GM21737 (cell line): Measurements from ENCODE around the gene CGB7.
"Not testable (repeated sequence)": the region's sequence is repeated elsewhere in the genome, so short reads cannot be mapped to it uniquely, and the experiment has no call there.

Experiments
- ATAC-seq: cut with Tn5 transposase; IDR thresholded peaks from one replicate; pipeline ENCODE4 v1.9.1; 2021; ENCODE audit warnings: mild to moderate bottlenecking, moderate library complexity; ENCODE audit not compliant: unreplicated experiment

CGB7 gene

GRCh38 chr19:49057636-49058234, at the start of gene CGB7:
Gene CGB7 (minus strand): TSS chr19:49057749. CDS start chr19:49055375, 2,374 bp downstream.
- ATAC-seq = no peak

GRCh38 chr19:49106648-49107135, 49.1 kb upstream of the CGB7 start:
- no peak for ATAC-seq

GRCh38 chr19:49104229-49104864, 46.8 kb upstream of the CGB7 start:
- ATAC-seq = no peak

- no peak for ATAC-seq
Measured at GRCh38 chr19:49103331-49104085, 46.0 kb upstream of the CGB7 start.

GRCh38 chr19:49102303-49102702, 44.8 kb upstream of the CGB7 start:
- ATAC-seq = no peak

GRCh38 chr19:49101160-49101559, 43.6 kb upstream of the CGB7 start:
- ATAC-seq = no peak

GRCh38 chr19:49098795-49099194, 41.2 kb upstream of the CGB7 start:
- no peak for ATAC-seq

GRCh38 chr19:49097453-49098288, 40.1 kb upstream of the CGB7 start:
- no peak for ATAC-seq

- ATAC-seq = no peak
Measured at GRCh38 chr19:49094505-49095482, 37.2 kb upstream of the CGB7 start.

GRCh38 chr19:49092686-49093085, 35.1 kb upstream of the CGB7 start:
- no peak for ATAC-seq

GRCh38 chr19:49091391-49092038, 34.0 kb upstream of the CGB7 start:
- ATAC-seq = no peak

GRCh38 chr19:49086296-49086695, 28.7 kb upstream of the CGB7 start:
- ATAC-seq = no peak

- no peak for ATAC-seq
Measured at GRCh38 chr19:49085868-49086232, 28.3 kb upstream of the CGB7 start.

GRCh38 chr19:49085020-49085867, 27.7 kb upstream of the CGB7 start, which contains the start of gene SNRNP70:
Gene SNRNP70 (plus strand): TSS chr19:49085451. CDS start chr19:49086415, 964 bp downstream.
- peak; percentile 89 for ATAC-seq

- no peak for ATAC-seq
Measured at GRCh38 chr19:49084206-49085019, 26.9 kb upstream of the CGB7 start.

GRCh38 chr19:49081273-49081672, 23.7 kb upstream of the CGB7 start:
- ATAC-seq = no peak

GRCh38 chr19:49080392-49080791, 22.8 kb upstream of the CGB7 start:
- no peak for ATAC-seq

- ATAC-seq = not testable (repeated sequence)
Measured at GRCh38 chr19:49074869-49075268, 17.3 kb upstream of the CGB7 start.
